ENCODE data around the gene LRRC15.

DNA sequence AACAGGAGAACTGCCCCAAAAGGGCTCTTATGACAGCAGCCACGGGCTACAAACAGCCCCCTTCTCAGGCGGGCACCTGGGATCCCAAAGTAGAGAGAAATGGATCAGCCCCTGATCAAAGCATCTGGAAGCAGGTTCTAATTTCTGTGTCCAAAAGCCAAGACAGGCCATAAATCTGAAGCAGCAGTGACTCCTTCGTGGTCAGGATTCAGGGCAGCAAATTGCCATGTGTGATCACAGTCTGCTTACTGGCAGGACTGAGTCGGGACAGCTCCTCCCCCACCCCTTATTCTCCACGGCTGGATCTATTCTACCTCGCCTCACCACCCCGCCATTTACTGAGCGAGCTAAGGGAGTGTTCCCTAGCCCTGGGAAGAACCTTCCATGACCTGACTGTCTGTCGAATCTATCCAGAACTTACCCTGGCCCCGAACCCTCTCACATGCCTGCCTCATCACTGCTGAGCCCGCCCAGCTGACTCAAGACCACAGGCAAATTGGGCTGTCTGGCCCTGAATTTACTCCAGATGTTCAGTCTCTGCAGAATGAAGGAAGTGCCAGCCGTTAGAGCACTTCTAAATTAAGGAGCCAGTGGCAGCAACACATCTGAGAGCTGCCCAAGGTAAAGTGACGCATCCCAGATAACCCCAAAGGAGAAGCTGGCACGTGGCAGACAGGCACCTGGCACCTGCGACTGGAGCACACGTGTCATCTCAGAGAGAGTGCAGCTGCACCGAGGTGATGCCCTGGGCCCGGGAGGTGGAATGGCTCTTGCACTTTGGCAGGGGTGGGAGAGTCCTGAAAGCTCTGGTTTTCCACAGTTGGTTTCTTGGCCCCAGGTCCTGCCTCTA is 1.3 kb downstream of the LRRC15 start:
- TF ChIP-seq EZH2 (IDR thresholded peaks at IDR 0.05; ENCODE audit: insufficient read depth, poor library complexity, severe bottlenecking) (no peak), EZH2phosphoT487 (IDR thresholded peaks at IDR 0.05; ENCODE audit: insufficient read depth, low read depth) (no peak)

Measured in GM23248 (cell line).